SU-DHL-6 (cell line): ENCODE data around the gene ARNT2.

ENCODE experiments used
- H2AFZ ChIP-seq: fragments of 200-600 bp; sonication (generic); 2 replicates; pipeline ENCODE4 v1.6.1; 2014; ENCODE audit warnings: low read depth, mild to moderate bottlenecking, moderate library complexity, mixed read lengths, antibody characterized with exemption, low read length; ENCODE audit not compliant: severe bottlenecking
- H3F3A ChIP-seq: fragments of 200-600 bp; shearing (Covaris generic); 2 replicates; pipeline ENCODE4 v1.6.0; 2016; ENCODE audit warnings: antibody characterized with exemption, mild to moderate bottlenecking; ENCODE audit not compliant: insufficient read depth
- H3K27ac ChIP-seq: fragments of 200-600 bp; sonication (generic); 2 replicates; pipeline ENCODE4 v1.5.1; 2016; ENCODE audit warnings: low read depth, mild to moderate bottlenecking, low read length, moderate library complexity, mixed read lengths
- H3K27me3 ChIP-seq: fragments of 200-600 bp; sonication (generic), shearing (Covaris generic); 2 replicates; pipeline ENCODE4 v1.6.0; 2014; ENCODE audit warnings: mild to moderate bottlenecking, low read length
- H3K36me3 ChIP-seq: fragments of 200-600 bp; sonication (generic); 2 replicates; pipeline ENCODE4 v1.6.1; 2014; ENCODE audit warnings: mild to moderate bottlenecking, low read length, mixed read lengths
- H3K4me2 ChIP-seq: fragments of 300-600, 200-600 bp; shearing (Covaris generic), sonication (generic); 2 replicates; pipeline ENCODE4 v1.6.0; 2014; ENCODE audit warnings: low read length, low read depth, mild to moderate bottlenecking; ENCODE audit not compliant: poor library complexity, severe bottlenecking
- H3K4me3 ChIP-seq: fragments of 200-600 bp; sonication (generic); 2 replicates; pipeline ENCODE4 v1.5.1; 2014; ENCODE audit warnings: antibody characterized with exemption, low read length, mild to moderate bottlenecking, mixed read lengths; ENCODE audit not compliant: insufficient read depth, poor library complexity, severe bottlenecking
- H3K79me2 ChIP-seq: fragments of 200-600 bp; sonication (generic); 2 replicates; pipeline ENCODE4 v1.6.1; 2014; ENCODE audit warnings: mild to moderate bottlenecking, low read length, moderate library complexity; ENCODE audit not compliant: insufficient read depth
- H3K9ac ChIP-seq: fragments of 200-600 bp; sonication (generic); 2 replicates; pipeline ENCODE4 v1.7.0; 2014; ENCODE audit warnings: mild to moderate bottlenecking, low read length
- H3K9me2 ChIP-seq: fragments of 200-600 bp; sonication (generic); replicated peaks from 2 replicates; pipeline ENCODE4 v1.6.1; 2014; ENCODE audit warnings: low read length; ENCODE audit not compliant: insufficient read depth
- H3K9me3 ChIP-seq: fragments of 200-600 bp; sonication (generic); 2 replicates; pipeline ENCODE4 v1.6.1; 2014; ENCODE audit warnings: low read length, mixed read lengths; ENCODE audit not compliant: insufficient read depth
- H4K20me1 ChIP-seq: fragments of 200-600 bp; sonication (generic); 2 replicates; pipeline ENCODE4 v1.6.1; 2014; ENCODE audit warnings: low read depth, mild to moderate bottlenecking, antibody characterized with exemption, low read length, moderate library complexity, mixed read lengths
- EZH2phosphoT487 ChIP-seq: fragments of 200-600 bp; sonication (generic), shearing (Covaris generic); conservative IDR thresholded peaks from 2 replicates; pipeline ENCODE4 v1.6.1; 2018; ENCODE audit warnings: mild to moderate bottlenecking, antibody characterized with exemption, low read length, moderate library complexity, mixed read lengths
- TF ChIP-seq, protein P1 (sequence below): fragments of 200-600 bp; sonication (generic); IDR thresholded peaks from one replicate; pipeline ENCODE4 v1.5.1; 2017; ENCODE audit warnings: antibody characterized with exemption, mild to moderate bottlenecking, low read length, moderate library complexity; ENCODE audit not compliant: insufficient read depth, poor library complexity, severe bottlenecking

Gene ARNT2

DNA sequence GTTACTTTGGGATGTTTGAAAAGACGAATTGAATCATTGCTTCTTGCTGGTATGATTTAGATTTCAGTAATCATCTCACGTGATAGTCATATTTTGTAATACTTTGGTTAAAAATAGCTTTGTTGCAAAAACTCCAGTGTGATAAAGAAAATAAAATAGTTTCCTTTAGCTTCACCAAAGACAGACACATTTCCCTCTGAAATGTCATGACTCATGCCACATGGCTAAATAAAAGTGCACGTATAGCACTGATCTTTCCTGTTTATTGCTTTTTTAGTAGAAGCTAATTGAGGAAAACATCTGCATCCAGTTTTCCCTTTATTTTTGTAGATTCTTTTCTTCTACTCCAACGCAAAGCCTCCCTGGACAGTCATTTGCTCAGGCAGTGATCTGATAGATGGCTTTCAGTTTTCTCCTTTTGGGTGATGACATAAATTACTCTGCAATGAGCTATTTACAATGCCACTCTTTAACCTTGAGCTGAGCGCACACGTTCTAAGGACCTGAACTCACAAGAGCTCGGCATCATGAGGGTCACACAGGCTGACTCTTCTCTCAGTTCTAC lies 84.9 kb downstream of the ARNT2 start:
- Histone ChIP-seq H3K27me3 (no peaks in the 10 kb centered on the region), H4K20me1 (no peaks in the 10 kb centered on the region), H3K79me2 (no peaks in the 10 kb centered on the region), H3K9me2 (no peaks in the 10 kb centered on the region), H3K36me3 (no peaks in the 10 kb centered on the region), H3K9ac (no peak overlapping the region), H3K9me3 (no peaks in the 10 kb centered on the region), H3K27ac (no peak overlapping the region), H3K4me2 (no peak overlapping the region), H3K4me3 (no peak overlapping the region), H2AFZ (no peak overlapping the region), H3F3A (no peaks in the 10 kb centered on the region)
- no peak for TF ChIP-seq EZH2phosphoT487
- TF ChIP-seq, protein P1, sequence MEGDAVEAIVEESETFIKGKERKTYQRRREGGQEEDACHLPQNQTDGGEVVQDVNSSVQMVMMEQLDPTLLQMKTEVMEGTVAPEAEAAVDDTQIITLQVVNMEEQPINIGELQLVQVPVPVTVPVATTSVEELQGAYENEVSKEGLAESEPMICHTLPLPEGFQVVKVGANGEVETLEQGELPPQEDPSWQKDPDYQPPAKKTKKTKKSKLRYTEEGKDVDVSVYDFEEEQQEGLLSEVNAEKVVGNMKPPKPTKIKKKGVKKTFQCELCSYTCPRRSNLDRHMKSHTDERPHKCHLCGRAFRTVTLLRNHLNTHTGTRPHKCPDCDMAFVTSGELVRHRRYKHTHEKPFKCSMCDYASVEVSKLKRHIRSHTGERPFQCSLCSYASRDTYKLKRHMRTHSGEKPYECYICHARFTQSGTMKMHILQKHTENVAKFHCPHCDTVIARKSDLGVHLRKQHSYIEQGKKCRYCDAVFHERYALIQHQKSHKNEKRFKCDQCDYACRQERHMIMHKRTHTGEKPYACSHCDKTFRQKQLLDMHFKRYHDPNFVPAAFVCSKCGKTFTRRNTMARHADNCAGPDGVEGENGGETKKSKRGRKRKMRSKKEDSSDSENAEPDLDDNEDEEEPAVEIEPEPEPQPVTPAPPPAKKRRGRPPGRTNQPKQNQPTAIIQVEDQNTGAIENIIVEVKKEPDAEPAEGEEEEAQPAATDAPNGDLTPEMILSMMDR: no peak

DNA sequence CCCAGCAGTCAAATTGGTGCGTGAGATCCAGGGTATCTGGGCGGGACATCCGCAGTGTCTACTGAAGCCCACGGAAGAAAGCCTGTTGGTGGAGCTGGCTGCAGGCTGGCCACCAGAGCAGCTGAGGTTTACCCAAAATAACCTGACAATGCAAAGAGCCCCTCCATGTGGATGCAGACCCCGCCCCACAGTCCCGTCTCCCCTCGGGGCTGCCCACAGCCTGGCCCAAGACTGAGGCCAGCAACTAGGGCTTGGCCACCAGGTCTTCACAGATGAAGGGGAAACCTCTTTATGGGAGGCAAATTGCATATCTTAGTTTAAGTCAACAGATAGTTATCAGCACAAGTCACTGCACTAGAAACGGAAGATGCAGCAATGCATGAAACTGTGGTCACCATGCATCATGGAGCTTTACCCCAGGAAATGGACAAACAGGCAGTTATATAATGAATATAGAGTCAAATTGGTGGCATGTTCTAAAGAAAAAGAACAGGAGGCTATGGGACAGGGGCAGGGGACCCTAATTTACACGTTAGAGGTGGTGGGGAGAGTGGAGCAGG lies 86.3 kb downstream of the ARNT2 start:
- no peaks in the 10 kb centered on the region for H3K9me2 ChIP-seq
- H3F3A ChIP-seq: no peaks in the 10 kb centered on the region
- H4K20me1 ChIP-seq: no peaks in the 10 kb centered on the region
- no peak overlapping the region for H3K4me2 ChIP-seq
- no peaks in the 10 kb centered on the region for H3K36me3 ChIP-seq
- H3K4me3 ChIP-seq: no peak overlapping the region
- no peak overlapping the region for H3K9ac ChIP-seq
- H3K27ac ChIP-seq: no peak overlapping the region
- no peaks in the 10 kb centered on the region for H3K79me2 ChIP-seq
- H3K9me3 ChIP-seq: no peaks in the 10 kb centered on the region
- no peak for TF ChIP-seq EZH2phosphoT487
- TF ChIP-seq, protein P1: no peak
- no peaks in the 10 kb centered on the region for H3K27me3 ChIP-seq
- H2AFZ ChIP-seq: no peak overlapping the region

DNA sequence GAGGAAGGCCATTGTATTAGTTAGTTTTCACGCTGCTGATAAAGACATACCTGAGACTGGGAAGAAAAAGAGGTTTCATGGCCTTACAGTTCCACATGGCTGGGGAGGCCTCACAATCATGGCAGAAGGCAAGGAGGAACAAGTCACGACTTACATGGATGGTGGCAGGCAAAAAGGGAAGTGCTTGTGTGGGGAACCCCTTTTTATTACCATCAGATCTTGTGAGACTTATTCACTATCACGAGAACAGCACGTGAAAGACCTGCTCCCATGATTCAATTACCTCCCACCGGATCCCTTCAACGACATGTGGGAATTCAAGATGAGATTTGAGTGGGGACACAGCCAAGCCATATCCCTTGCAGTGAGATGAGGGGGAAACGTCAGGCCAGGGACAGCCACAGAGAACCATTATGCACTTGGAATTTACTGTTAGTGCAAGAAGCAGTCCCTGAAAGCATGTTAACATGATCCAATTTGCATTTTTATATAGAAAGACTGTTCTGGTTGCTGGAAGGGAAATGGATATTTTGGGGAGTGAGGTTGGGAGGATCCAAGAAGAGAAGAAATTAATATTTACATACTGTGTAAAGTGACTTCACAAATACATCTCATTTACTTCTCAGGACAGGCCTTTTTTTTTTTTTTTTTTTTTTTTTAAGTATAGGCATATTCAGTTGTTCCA lies 87.1 kb downstream of the ARNT2 start:
- H3K27me3 ChIP-seq: no peaks in the 10 kb centered on the region
- H3K36me3 ChIP-seq: no peaks in the 10 kb centered on the region
- H3K9me2 ChIP-seq: no peaks in the 10 kb centered on the region
- H3K9me3 ChIP-seq: no peaks in the 10 kb centered on the region
- no peaks in the 10 kb centered on the region for H3K79me2 ChIP-seq
- no peak overlapping the region for H2AFZ ChIP-seq
- H3K4me2 ChIP-seq: no peak overlapping the region
- TF ChIP-seq, protein P1: no peak
- TF ChIP-seq EZH2phosphoT487: no peak
- H3K9ac ChIP-seq: no peak overlapping the region
- no peak overlapping the region for H3K4me3 ChIP-seq
- no peaks in the 10 kb centered on the region for H3F3A ChIP-seq
- no peak overlapping the region for H3K27ac ChIP-seq
- no peaks in the 10 kb centered on the region for H4K20me1 ChIP-seq
